Neural crest cell (in vitro differentiated cells): Measurements from ENCODE around the gene GFOD1. TPM values are rescaled to one million over a fixed set of nuclear protein-coding genes. Genes with fewer than 3 reads are reported as not detected.
A peak's percentile ranks its signal among the peaks of the same experiment; 100 is the strongest.

Experiments used
- DNase-seq: peaks from one replicate; pipeline ENCODE4 v3.0.0; 2021; ENCODE audit warnings: low read depth, mixed read lengths, low spot score
- H3K27ac Mint-ChIP-seq: one replicate; pipeline ENCODE4 v1.8.0; 2021; ENCODE audit warnings: mild to moderate bottlenecking, mixed read lengths; ENCODE audit not compliant: unreplicated experiment
- H3K27me3 Mint-ChIP-seq: 2 replicates; pipeline ENCODE4 v1.8.0; 2021; ENCODE audit warnings: low read depth, mild to moderate bottlenecking, mixed read lengths
- H3K36me3 Mint-ChIP-seq: 2 replicates; pipeline ENCODE4 v1.8.0; 2021; ENCODE audit warnings: low read depth, mild to moderate bottlenecking, mixed read lengths
- H3K4me1 Mint-ChIP-seq: 2 replicates; pipeline ENCODE4 v1.8.0; 2021; ENCODE audit warnings: mixed read lengths
- H3K4me3 Mint-ChIP-seq: one replicate; pipeline ENCODE4 v1.8.0; 2021; ENCODE audit warnings: mild to moderate bottlenecking, mixed read lengths
- H3K9me3 Mint-ChIP-seq: 2 replicates; pipeline ENCODE4 v1.8.0; 2021; ENCODE audit warnings: mixed read lengths
- total RNA-seq: library from RNA; stranded (reverse); gene quantifications from 2 replicates; pipeline ENCODE4 v1.2.1, GENCODE V29; 2021
- TF ChIP-seq, protein P1 (sequence below): fragments of 200-600 bp; sonication (generic); conservative IDR thresholded peaks from 2 replicates; pipeline ENCODE4 v1.5.0; 2021; ENCODE audit warnings: antibody characterized with exemption, mild to moderate bottlenecking

Gene GFOD1
- total RNA-seq, 1 donor from 2014 or later = 2.2 TPM

DNA sequence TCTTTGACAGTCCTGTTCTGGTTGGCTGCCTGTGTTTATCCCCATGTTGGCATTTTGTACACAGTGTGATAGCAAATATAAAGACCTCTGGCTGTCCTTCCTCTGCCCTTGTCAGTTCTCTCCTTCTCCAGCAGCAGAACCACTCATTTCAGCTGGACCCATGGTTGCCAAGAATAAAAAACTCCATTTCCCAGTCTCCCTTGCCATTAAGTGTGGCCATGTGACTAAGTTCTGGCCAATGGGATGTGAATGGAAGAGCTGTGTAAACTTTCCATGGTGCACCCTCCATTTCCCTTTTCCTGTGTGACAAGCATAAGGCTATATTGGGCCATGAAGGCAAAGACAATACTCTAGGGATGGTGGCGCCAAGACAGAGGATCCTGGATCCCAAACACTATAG is 80.6 kb downstream of the GFOD1 start:
- Mint-ChIP-seq H3K36me3 (no peaks in the 10 kb centered on the region), H3K9me3 (peaks cover 3% of the 10 kb centered on the region), H3K27me3 (no peaks in the 10 kb centered on the region), H3K27ac (no peak overlapping the region), H3K4me3 (no peak overlapping the region), H3K4me1 (peaks cover 17% of the 10 kb centered on the region)
- TF ChIP-seq, protein P1, sequence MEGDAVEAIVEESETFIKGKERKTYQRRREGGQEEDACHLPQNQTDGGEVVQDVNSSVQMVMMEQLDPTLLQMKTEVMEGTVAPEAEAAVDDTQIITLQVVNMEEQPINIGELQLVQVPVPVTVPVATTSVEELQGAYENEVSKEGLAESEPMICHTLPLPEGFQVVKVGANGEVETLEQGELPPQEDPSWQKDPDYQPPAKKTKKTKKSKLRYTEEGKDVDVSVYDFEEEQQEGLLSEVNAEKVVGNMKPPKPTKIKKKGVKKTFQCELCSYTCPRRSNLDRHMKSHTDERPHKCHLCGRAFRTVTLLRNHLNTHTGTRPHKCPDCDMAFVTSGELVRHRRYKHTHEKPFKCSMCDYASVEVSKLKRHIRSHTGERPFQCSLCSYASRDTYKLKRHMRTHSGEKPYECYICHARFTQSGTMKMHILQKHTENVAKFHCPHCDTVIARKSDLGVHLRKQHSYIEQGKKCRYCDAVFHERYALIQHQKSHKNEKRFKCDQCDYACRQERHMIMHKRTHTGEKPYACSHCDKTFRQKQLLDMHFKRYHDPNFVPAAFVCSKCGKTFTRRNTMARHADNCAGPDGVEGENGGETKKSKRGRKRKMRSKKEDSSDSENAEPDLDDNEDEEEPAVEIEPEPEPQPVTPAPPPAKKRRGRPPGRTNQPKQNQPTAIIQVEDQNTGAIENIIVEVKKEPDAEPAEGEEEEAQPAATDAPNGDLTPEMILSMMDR = no peak
- DNase-seq = no peak

DNA sequence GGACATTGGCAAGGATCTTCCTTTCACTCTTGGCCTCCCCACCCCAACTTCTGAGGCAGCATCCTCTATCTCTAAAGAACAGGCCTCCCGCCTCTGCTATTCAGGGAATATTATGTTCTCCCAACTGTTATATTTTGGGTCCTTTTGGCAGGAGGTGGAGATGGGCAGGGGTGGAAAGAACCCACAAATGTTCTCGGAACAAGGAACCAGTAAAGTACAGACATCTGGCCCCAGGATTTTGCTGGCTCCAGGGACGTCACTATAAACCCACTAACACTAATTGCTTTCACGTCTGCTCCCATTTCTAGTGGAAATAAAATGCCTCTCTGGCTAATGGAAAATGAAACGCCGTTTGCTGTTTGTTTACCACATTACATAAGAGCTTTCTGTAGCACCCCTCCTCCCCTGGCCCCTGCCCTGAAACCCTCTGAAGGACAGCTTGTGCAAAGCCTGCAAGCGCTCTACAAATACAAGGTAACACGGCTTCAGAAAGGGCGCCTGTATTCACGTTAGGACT is 81.4 kb downstream of the GFOD1 start:
- no peaks in the 10 kb centered on the region for H3K27me3 Mint-ChIP-seq
- H3K4me3 Mint-ChIP-seq = no peak overlapping the region
- peak overlapping the region; percentile 79 for H3K27ac Mint-ChIP-seq
- H3K9me3 Mint-ChIP-seq = peaks cover 3% of the 10 kb centered on the region
- H3K4me1 Mint-ChIP-seq = peaks cover 17% of the 10 kb centered on the region
- no peak for DNase-seq
- no peaks in the 10 kb centered on the region for H3K36me3 Mint-ChIP-seq
- TF ChIP-seq, protein P1 = no peak

DNA sequence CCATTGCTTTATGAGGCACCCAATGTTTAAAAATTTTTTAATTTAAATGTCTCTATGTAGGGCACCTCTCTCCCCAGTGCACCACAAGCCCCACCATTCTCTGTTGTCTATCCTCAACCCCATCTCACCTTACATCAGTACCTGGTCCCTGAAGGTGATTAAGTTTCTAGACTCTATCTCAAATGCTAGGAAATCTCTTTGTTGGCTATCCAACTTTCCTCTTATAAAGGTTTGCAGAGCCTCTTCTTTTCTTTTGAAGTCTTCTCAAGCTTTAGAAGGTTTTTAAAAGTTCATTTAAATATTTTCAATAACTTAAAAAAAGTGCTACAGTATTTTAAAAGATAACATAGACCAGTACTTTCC is 82.5 kb downstream of the GFOD1 start:
- peaks cover 3% of the 10 kb centered on the region for H3K9me3 Mint-ChIP-seq
- TF ChIP-seq, protein P1 = no peak
- no peak overlapping the region for H3K27ac Mint-ChIP-seq
- no peak for DNase-seq
- H3K27me3 Mint-ChIP-seq = no peaks in the 10 kb centered on the region
- H3K4me3 Mint-ChIP-seq = no peak overlapping the region
- H3K4me1 Mint-ChIP-seq = peaks cover 17% of the 10 kb centered on the region
- H3K36me3 Mint-ChIP-seq = no peaks in the 10 kb centered on the region

DNA sequence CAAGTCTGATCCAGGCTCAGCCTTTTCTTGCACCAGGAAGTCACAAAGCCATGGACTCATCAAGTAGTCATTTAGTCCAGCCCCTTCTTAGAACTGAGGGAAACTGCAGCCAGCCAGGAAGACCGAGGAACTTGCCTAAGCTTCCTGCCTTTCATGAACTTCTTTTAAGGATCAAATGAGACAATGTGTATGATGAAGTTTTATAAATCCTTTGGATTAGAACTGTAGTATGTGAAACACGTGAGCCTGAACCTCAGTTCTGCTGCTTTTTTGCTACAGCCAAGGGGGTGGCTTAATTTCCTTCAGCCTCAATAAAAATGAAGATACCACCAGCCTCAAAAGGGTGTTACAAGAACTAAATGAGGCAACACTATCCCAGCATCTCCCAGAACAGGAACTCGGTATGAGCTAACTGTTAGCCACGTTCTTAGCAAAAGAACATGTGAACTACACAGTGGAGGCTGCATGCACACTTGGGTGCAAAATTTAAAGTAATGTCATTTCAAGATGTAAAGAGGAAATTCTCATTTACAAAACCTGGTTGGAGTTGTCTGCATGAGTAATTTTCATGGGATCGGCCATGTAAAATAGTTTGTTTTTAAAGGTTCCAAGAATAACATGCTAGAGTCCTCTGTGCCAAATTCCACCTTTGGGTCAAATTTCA is 83.0 kb downstream of the GFOD1 start:
- Mint-ChIP-seq H3K27me3 (no peaks in the 10 kb centered on the region), H3K27ac (no peak overlapping the region), H3K9me3 (peaks cover 3% of the 10 kb centered on the region), H3K36me3 (no peaks in the 10 kb centered on the region), H3K4me3 (no peak overlapping the region), H3K4me1 (peaks cover 17% of the 10 kb centered on the region)
- TF ChIP-seq, protein P1 = no peak
- DNase-seq = no peak

DNA sequence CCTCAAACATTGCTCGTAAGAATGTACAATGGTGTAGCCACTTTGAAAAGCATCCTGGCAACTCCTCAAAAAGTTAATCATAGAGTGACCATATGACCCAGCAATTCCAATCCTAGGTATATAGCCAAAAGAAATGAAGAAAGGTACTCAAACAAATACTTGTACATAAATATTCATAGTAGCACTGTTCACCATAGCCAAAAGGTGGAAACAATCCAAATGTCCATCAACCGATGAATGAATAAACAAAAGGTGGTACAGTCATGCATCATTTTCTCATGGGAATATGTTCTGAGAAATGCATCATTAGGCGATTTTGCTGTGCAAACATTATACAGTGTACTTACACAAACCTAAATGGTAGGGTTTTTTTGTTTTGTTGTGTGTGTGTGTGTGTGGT is 84.7 kb downstream of the GFOD1 start:
- no peak overlapping the region for H3K27ac Mint-ChIP-seq
- no peaks in the 10 kb centered on the region for H3K36me3 Mint-ChIP-seq
- H3K9me3 Mint-ChIP-seq = peaks cover 3% of the 10 kb centered on the region
- no peak overlapping the region for H3K4me3 Mint-ChIP-seq
- TF ChIP-seq, protein P1 = no peak
- DNase-seq = no peak
- peaks cover 17% of the 10 kb centered on the region for H3K4me1 Mint-ChIP-seq
- no peaks in the 10 kb centered on the region for H3K27me3 Mint-ChIP-seq
